SH-SY5Y (cell line): ENCODE results near the gene ERP27.

Experiments
- GATA2 ChIP-seq: IDR thresholded peaks from 2 replicates; pipeline ENCODE4 v1.6.1; 2011; ENCODE audit warnings: mild to moderate bottlenecking, low read depth, low read length
- GATA3 ChIP-seq: IDR thresholded peaks from 2 replicates; pipeline ENCODE4 v1.6.1; 2011; ENCODE audit warnings: low read depth, mild to moderate bottlenecking, low read length, moderate library complexity

Gene ERP27

GRCh38 chr12:14952299-14952921 lies 14.1 kb upstream of the ERP27 start:
- TF ChIP-seq GATA3, result no peak
- no peak for TF ChIP-seq GATA2

GRCh38 chr12:14951851-14952250 lies 13.5 kb upstream of the ERP27 start:
- no peak for TF ChIP-seq GATA2
- no peak for TF ChIP-seq GATA3

- TF ChIP-seq GATA3 (no peak), GATA2 (no peak)
Observed at GRCh38 chr12:14950982-14951746, 12.8 kb upstream of the ERP27 start.

GRCh38 chr12:14950421-14950820 lies 12.1 kb upstream of the ERP27 start:
- TF ChIP-seq GATA3 (no peak), GATA2 (no peak)

DNA sequence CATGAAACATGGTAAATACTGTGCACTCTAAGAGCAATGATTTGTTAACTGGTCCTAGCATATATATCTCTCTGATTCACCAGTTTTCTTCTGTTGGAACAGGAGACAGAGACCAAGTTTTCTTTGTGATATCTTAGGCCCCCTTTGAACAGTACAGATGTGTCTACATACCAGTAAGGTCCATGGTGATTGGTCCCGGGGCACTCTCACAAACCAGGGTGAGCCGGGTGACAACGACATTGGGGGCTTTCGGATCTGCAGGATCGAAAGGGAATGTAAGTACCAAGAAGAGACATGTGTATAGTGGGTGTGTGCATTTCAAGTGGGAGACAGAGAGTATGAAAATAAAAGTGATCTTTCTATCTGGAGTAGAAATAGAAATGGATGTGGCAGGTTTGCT lies 11.3 kb upstream of the ERP27 start:
- no peak for TF ChIP-seq GATA2
- no peak for TF ChIP-seq GATA3

GRCh38 chr12:14948672-14949071 lies 10.3 kb upstream of the ERP27 start:
- TF ChIP-seq GATA2, result no peak

DNA sequence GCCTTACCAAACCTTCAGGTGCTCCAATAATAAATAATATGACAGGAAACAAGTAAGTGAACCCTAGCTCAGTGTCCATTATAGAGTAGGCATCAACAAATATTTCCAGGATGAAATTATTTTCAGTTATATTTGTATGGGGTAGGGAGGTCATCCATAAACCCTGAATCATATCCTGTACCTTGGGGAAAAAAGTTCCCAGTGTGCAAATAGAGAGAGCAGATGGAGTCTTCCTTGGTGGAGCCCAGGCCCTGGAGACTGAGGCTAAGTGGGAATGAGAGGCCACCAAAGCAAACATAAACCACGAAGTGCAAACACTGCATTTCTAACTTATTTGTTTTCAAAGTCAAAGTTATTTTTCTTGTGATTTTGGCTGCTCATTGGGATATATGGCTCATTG lies 8.5 kb upstream of the ERP27 start:
- TF ChIP-seq GATA2 (no peak), GATA3 (no peak)

GRCh38 chr12:14946162-14946561 lies 7.8 kb upstream of the ERP27 start:
- TF ChIP-seq GATA3, result no peak
- TF ChIP-seq GATA2, result no peak

DNA sequence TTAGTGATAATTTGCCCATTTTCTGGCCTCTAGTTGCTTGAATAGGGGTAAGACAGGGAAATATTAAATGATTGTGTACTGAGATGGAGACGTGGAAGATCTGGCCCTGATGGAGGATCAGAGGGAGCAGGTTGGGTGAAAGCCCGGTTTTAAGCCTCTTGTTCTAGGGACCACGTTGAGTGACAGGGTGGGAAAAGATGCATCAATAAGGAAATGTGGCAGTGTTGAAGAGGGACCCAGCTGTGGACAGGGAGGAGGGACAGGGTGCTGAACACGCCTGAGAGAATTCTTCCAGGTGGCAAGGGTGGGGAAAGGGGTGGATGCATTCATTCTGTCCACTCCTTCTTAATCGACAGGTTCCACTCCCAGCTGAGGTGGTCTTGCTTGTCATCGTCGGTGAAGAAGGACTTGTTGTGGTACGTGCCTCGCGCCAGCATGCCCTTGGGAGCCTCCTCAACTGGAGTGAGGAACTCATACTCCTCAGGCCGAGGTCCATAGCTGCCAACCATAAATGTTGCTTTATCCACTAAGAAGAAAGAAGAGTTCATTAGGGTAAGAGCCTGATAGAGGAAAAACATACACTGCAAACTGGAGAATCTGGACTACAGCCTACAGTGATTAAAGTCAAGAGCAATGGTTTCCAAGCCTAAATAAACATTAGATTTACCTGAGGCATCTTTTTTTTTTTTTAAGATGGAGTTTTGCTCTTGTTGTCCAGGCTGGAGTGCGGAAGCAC lies 4.0 kb upstream of the ERP27 start:
- TF ChIP-seq GATA3, result no peak
- TF ChIP-seq GATA2, result no peak

- TF ChIP-seq GATA3 (no peak), GATA2 (no peak)
Observed at GRCh38 chr12:14941369-14941768, 3.0 kb upstream of the ERP27 start.

DNA sequence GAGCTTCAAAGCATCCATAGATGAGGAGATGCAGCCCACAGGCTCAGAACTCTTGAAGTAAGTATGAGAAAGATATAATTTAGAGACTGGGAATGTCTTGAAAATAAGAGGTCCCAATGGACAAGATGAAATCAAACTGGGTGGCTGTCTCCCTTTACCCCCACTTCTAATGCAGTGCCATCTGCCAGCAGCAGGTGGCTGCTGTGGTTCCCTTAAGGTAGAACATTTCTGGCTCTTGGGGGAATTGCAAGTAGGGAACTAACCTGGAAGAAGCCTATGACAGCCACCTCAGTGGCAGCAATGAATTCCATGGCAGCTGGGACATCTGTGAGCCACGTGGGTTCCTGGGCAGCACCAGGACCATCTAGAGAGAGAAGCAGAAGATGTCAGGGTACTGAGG lies 648 bp downstream of the ERP27 start:
- TF ChIP-seq GATA3 (no peak), GATA2 (no peak)

DNA sequence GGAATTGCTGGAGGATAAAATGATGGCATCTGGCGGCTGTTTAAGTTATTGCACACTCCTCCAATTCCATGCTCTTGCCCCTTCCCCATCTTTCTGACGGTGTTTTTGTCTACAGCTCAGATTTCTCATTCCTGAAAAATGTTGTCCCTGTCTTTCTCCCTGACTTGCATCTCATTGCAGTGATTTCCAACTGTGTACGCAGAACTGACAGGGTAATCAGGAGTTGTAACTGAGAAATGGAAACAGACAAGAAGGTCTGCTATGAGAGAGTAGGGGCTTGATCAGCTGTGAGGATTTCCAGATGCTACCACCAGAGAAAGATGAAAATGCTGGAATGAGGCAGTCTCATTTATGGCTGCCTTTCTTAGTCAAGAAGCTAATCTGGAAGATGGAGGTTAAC lies 1.3 kb downstream of the ERP27 start:
- no peak for TF ChIP-seq GATA3
- no peak for TF ChIP-seq GATA2

DNA sequence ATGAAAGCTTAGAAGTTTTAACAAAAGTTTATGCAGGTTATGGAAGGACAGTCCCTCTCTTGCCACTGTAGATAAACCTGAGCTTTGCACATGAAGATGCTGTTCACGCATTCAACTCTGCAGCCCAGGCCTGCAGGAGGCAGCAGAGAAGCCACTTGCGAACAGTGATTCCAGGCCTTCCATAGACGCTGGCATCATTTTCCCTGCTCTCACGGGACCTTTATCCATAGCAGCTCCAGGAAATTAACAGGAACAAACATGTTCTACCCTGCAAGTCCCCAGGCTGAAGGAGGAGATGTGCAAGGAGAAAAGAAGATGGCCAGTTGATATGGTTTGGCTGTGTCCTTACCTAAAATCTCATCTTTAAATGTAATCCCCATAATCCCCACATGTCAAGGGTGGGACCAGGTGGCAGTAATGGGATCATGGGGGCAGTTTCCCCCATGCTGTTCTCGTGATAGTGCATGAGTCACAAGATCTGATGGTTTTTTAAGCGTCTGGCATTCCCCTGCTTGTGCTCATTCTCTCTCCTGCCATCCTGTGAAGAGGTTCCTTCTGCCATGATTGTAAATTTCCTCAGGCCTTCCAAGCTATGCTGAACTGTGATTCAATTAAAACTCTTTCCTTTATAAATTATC lies 2.0 kb downstream of the ERP27 start:
- no peak for TF ChIP-seq GATA3
- TF ChIP-seq GATA2, result no peak

- no peak for TF ChIP-seq GATA3
- TF ChIP-seq GATA2, result no peak
Observed at GRCh38 chr12:14935031-14935430, 3.3 kb downstream of the ERP27 start.
